Activated CD4-positive, alpha-beta memory T cell treated with anti-CD3 and anti-CD28 coated beads for 36 hours (primary cell): ENCODE measurements around the gene AFMID. TPM values are rescaled to one million over a fixed set of nuclear protein-coding genes. Genes with fewer than 3 reads are reported as not detected.
A peak's percentile ranks its signal among the peaks of the same experiment; 100 is the strongest.

ENCODE experiments used
- CTCF ChIA-PET: fragments of 350-600 bp; sonication (Branson Sonifier 250); formaldehyde crosslinking; loops from one replicate; lab custom pipeline; 2021; ENCODE audit warnings: antibody characterized with exemption, inconsistent platforms; lab: Charles Lee
- POLR2A ChIA-PET: fragments of 350-600 bp; sonication (Branson Sonifier 250); formaldehyde crosslinking; loops from one replicate; lab custom pipeline; 2021; ENCODE audit warnings: antibody characterized with exemption; lab: Charles Lee
- DNase-seq: peaks from one replicate; pipeline ENCODE4 v3.0.0-alpha.2; 2020
- H3K27ac Mint-ChIP-seq: one replicate; pipeline ENCODE4 v1.8.0; 2021; ENCODE audit warnings: mixed read lengths
- H3K27me3 Mint-ChIP-seq: one replicate; pipeline ENCODE4 v1.8.0; 2021; ENCODE audit warnings: mixed read lengths
- H3K36me3 Mint-ChIP-seq: one replicate; pipeline ENCODE4 v1.8.0; 2021; ENCODE audit warnings: mixed read lengths
- H3K4me1 Mint-ChIP-seq: one replicate; pipeline ENCODE4 v1.8.0; 2021; ENCODE audit warnings: low read depth, mixed read lengths
- H3K4me3 Mint-ChIP-seq: one replicate; pipeline ENCODE4 v1.8.0; 2021; ENCODE audit warnings: mild to moderate bottlenecking, mixed read lengths
- H3K9me3 Mint-ChIP-seq: one replicate; pipeline ENCODE4 v1.8.0; 2021; ENCODE audit warnings: mixed read lengths
- intact Hi-C: fragments of 100-400 bp; cut with micrococcal nuclease; formaldehyde crosslinking; loops from one replicate; pipeline ENCODE4 v1.15.1; 2023
- total RNA-seq, 2 experiments: library from RNA; stranded (reverse); gene quantifications; one replicate each; pipeline ENCODE4 v1.2.3, GENCODE V29; 2021

The AFMID gene
- total RNA-seq, 2 experiments from 2014 or later, result 16.8 to 19.0 TPM

DNA sequence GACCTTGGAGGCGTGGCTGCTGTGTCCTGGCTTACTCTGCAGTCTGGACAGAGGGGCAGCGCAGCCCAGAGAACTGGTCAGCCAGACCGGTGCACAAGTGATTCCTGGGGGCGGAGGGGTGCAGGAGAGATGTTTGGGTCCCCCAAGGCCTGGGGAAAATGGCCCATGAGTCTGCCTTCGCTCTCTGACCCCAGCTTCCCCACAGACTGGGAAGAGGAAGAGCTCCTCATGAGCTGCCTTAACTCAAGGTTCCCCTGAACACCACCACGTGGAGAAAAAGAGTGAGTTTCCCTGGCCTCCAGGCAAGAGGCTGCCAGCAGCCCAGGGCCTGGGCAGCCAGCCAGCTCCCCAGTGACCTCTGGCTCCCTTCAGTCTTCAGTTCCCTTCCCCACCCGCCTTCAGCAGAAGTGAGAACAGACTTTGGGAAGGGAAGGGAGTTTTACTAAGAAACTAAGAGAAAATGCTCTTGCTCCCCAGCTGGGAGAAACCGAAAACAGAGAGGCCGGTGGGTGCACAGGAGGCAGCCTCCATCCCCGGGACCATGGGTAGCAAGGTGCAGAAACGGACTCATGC is 42.9 kb upstream of the AFMID start:
- no peak overlapping the region for H3K4me3 Mint-ChIP-seq
- H3K27me3 Mint-ChIP-seq, result no peaks in the 10 kb centered on the region
- POLR2A ChIA-PET, result interaction anchor here (1.0 kb wide), 1 partner anchor 30 kb away, joined by 3 read pairs; no protein-coding TSS in a partner anchor
- peaks cover 29% of the 10 kb centered on the region for H3K4me1 Mint-ChIP-seq
- peaks cover 22% of the 10 kb centered on the region for H3K36me3 Mint-ChIP-seq
- intact Hi-C loops, result no loop called here
- CTCF ChIA-PET, result interaction anchor here (1.0 to 1.4 kb wide), 4 partner anchors 9 to 107 kb away, joined by 3 to 5 read pairs (median 3); no protein-coding TSS in a partner anchor
- no peak overlapping the region for H3K27ac Mint-ChIP-seq
- no peak for DNase-seq
- H3K9me3 Mint-ChIP-seq, result no peaks in the 10 kb centered on the region

DNA sequence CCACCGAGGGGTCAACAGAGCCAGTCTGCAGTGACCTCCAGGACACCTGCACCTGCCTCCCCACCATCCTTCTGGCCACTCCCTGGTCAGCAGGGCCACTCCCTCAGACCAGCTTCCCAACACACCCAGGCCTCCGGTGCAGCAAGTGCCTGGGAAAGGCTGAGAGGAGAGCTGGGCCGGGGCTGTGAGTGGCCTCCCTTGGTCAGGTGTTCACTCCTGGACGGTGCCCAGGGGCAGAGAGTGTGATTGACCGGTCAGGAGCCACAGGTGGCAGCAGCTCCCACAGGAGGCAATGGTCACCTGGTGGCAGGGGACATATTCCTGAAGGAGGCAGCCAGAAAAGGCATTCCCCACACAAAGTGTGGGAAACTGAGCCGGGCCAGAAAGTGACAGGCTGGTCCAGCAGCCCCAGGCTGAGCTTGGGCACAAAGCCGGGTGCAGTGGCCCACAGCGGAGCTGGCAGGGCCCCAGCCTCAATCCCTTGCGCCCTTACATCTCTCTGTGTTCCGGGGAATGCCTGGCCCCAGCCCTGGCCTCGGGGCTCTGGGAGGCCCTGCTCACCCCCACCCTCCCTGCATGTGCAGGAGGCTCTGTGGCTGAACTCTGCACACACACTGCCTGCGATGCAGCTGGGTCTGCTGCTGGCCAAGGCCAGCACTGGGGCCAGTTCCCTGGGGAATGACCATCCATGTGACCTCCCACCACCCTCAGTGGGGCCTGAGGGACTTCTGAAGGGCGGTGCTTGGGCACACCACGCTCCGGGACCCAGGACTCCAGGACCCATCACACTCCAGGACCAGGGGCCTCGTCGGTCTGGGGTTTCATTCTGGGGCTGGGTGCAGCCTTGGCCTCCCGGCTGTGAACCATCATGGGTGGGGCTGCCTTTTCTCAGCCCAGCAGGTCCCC is 42.2 kb upstream of the AFMID start:
- no peak for DNase-seq
- Mint-ChIP-seq H3K36me3 (peaks cover 18% of the 10 kb centered on the region), H3K9me3 (no peaks in the 10 kb centered on the region), H3K4me3 (no peak overlapping the region), H3K27me3 (no peaks in the 10 kb centered on the region), H3K27ac (no peak overlapping the region), H3K4me1 (peaks cover 26% of the 10 kb centered on the region)
- ChIA-PET CTCF (interaction anchor here (1.1 to 1.4 kb wide), 2 partner anchors 10 to 106 kb away, joined by 3 read pairs; no protein-coding TSS in a partner anchor), POLR2A (interaction anchor here (0.6 kb wide), 1 partner anchor 65 kb away, joined by 3 read pairs; no protein-coding TSS in a partner anchor)
- intact Hi-C loops, result no loop called here

GRCh38 chr17:78146471-78146869 is 40.7 kb upstream of the AFMID start:
- no peaks in the 10 kb centered on the region for H3K9me3 Mint-ChIP-seq
- CTCF ChIA-PET, result interaction anchor here (0.6 kb wide), 1 partner anchor 472 kb away, joined by 3 read pairs; no protein-coding TSS in a partner anchor
- no peaks in the 10 kb centered on the region for H3K27me3 Mint-ChIP-seq
- no peak for DNase-seq
- peak overlapping the region; percentile 34 for H3K27ac Mint-ChIP-seq
- intact Hi-C loops, result no loop called here
- peaks cover 11% of the 10 kb centered on the region for H3K36me3 Mint-ChIP-seq
- POLR2A ChIA-PET, result no interaction called here
- no peak overlapping the region for H3K4me3 Mint-ChIP-seq
- H3K4me1 Mint-ChIP-seq, result peaks cover 16% of the 10 kb centered on the region

DNA sequence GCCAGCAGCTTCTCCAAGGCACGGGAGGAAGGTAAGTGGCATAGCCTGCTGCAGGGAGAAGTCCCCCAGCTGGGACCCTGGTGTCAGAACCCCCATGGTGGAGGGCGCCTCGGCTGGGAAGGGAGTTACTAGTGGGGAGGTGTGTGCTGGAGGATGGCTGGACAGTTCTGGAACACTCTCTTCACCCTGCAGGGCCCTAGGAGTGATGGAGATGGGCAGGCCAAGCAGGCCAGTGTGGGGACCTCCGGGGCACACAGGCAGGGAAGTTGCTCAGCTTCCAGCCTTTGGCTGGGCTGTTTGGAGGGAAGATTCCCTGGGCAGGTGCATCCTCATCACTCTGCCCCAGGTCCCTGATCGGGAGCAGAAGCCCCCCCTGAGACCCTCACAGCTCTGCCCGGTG is 40.3 kb upstream of the AFMID start:
- Mint-ChIP-seq H3K9me3 (no peaks in the 10 kb centered on the region), H3K36me3 (peaks cover 7% of the 10 kb centered on the region), H3K4me1 (peaks cover 14% of the 10 kb centered on the region), H3K27ac (no peak overlapping the region), H3K27me3 (no peaks in the 10 kb centered on the region), H3K4me3 (no peak overlapping the region)
- POLR2A ChIA-PET, result no interaction called here
- intact Hi-C loops, result no loop called here
- CTCF ChIA-PET, result interaction anchor here (0.6 kb wide), 1 partner anchor 472 kb away, joined by 3 read pairs; no protein-coding TSS in a partner anchor
- DNase-seq, result no peak

- Mint-ChIP-seq H3K27me3 (no peaks in the 10 kb centered on the region), H3K27ac (peak overlapping the region; percentile 38), H3K4me1 (peaks cover 8% of the 10 kb centered on the region), H3K4me3 (no peak overlapping the region), H3K36me3 (peaks cover 2% of the 10 kb centered on the region), H3K9me3 (no peaks in the 10 kb centered on the region)
- CTCF ChIA-PET, result interaction anchor here (2.1 kb wide), 1 partner anchor 29 kb away, joined by 7 read pairs; no protein-coding TSS in a partner anchor
- intact Hi-C loops, result no loop called here
- POLR2A ChIA-PET, result no interaction called here
- DNase-seq, result peak; percentile 18
Measured at GRCh38 chr17:78147315-78147998, 39.7 kb upstream of the AFMID start.

GRCh38 chr17:78148286-78149016 is 38.7 kb upstream of the AFMID start:
- ChIA-PET CTCF (interaction anchor here (1.4 to 2.1 kb wide), 2 partner anchors 28 to 63 kb away, joined by 3 to 7 read pairs; no protein-coding TSS in a partner anchor), POLR2A (no interaction called here)

GRCh38 chr17:78151514-78152008 is 35.6 kb upstream of the AFMID start:
- Mint-ChIP-seq H3K4me1 (peaks cover 6% of the 10 kb centered on the region), H3K27me3 (no peaks in the 10 kb centered on the region), H3K9me3 (no peaks in the 10 kb centered on the region), H3K27ac (no peak overlapping the region), H3K4me3 (no peak overlapping the region), H3K36me3 (no peaks in the 10 kb centered on the region)
- intact Hi-C loops, result no loop called here
- CTCF ChIA-PET, result interaction anchor here (2.9 kb wide), 1 partner anchor 25 kb away, joined by 7 read pairs; no protein-coding TSS in a partner anchor
- DNase-seq, result no peak
- POLR2A ChIA-PET, result no interaction called here

More at GRCh38 chr17:78148286-78149016, 38.7 kb upstream of the AFMID start:
- no peaks in the 10 kb centered on the region for H3K27me3 Mint-ChIP-seq
- peaks cover 6% of the 10 kb centered on the region for H3K4me1 Mint-ChIP-seq
- H3K36me3 Mint-ChIP-seq, result no peaks in the 10 kb centered on the region
- no peaks in the 10 kb centered on the region for H3K9me3 Mint-ChIP-seq
- intact Hi-C loops, result no loop called here
- H3K27ac Mint-ChIP-seq, result no peak overlapping the region
- no peak overlapping the region for H3K4me3 Mint-ChIP-seq
- DNase-seq, result no peak

DNA sequence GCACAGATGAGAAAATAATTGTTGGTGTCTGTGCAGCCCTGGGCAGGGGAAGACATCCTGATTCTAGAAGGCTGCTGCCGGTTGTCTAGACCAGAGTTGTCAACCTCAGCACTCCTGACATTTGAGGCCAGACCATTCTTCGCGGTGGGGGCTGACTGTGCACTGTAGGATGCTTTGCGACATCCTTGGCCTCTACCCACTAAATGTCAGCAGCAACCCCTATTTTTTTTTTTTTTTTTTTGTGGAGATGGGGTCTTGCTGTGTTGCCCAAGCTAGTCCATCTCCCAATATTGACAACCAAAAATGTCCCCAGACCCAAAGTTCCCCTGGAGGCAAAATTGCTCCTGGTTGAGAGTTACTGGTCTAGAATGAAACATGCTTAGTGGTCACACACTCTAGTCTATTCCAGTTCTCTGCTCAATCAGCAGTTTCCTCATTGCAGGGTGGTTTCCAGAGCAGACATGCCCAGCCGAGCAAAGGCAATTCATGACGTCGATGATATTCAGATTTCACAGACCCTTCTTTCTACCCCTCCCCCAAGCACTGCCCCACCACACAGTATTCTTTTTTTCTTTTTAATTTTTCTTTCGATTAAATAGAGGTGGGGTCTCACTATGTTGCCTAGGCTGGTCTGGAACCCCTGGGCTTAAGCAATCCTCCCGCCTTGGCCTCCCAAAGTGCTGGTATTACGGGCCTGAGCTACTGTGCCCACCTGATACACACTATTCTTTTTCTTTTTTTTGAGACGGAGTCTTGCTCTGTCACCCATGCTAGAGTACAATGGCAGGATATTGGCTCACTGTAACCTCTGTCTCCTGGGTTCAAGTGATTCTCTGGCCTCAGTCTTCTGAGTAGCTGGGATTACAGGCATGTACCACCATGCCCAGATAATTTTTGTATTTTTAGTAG is 32.0 kb upstream of the AFMID start:
- no peak for DNase-seq
- Mint-ChIP-seq H3K27ac (no peak overlapping the region), H3K27me3 (no peaks in the 10 kb centered on the region), H3K4me1 (peaks cover 8% of the 10 kb centered on the region), H3K36me3 (no peaks in the 10 kb centered on the region), H3K4me3 (no peak overlapping the region), H3K9me3 (no peaks in the 10 kb centered on the region)
- intact Hi-C loops, result no loop called here
- POLR2A ChIA-PET, result interaction anchor here (1.1 kb wide), 1 partner anchor 15 kb away, joined by 5 read pairs; no protein-coding TSS in a partner anchor
- CTCF ChIA-PET, result no interaction called here

DNA sequence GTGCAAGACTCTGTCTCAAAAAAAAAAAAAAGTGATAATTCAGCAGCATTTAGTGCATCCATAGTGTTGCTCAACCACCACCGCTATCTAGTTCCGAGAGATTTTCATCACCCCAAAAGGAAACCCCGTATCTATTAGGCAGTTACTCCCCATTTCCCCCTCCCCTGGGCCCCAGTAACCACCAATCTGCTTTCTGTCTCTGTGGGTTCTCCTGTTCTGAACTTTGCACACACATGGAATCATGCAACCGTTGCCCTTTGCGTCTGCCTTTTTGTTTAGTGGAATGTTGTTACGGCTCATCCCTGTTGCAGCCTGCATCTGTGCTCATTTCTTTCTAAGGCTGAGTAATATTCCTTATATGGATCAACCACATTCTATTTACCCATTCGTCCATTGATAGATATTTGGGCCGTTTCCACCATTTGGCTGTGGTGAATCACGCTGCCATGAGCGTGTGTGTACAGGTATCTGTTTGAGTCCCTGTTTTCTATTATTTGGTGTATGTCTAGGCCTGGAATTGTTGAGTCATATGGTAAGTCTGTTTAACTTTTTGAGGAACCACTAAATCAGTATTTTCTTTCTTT is 27.5 kb upstream of the AFMID start:
- DNase-seq, result peak; percentile 54
- Mint-ChIP-seq H3K4me3 (no peak overlapping the region), H3K9me3 (no peaks in the 10 kb centered on the region), H3K27ac (peak overlapping the region; percentile 59), H3K4me1 (peaks cover 9% of the 10 kb centered on the region), H3K27me3 (no peaks in the 10 kb centered on the region), H3K36me3 (no peaks in the 10 kb centered on the region)
- ChIA-PET CTCF (no interaction called here), POLR2A (no interaction called here)
- intact Hi-C loops, result no loop called here
